8988T (cell line): ENCODE data around the gene DCAF5.

ENCODE experiments used
- DNase-seq: peaks from one replicate; pipeline ENCODE4 v3.0.0; 2011

Gene DCAF5

GRCh38 chr14:69142101-69142500, 10.8 kb downstream of the DCAF5 start:
- DNase-seq: no peak

DNA sequence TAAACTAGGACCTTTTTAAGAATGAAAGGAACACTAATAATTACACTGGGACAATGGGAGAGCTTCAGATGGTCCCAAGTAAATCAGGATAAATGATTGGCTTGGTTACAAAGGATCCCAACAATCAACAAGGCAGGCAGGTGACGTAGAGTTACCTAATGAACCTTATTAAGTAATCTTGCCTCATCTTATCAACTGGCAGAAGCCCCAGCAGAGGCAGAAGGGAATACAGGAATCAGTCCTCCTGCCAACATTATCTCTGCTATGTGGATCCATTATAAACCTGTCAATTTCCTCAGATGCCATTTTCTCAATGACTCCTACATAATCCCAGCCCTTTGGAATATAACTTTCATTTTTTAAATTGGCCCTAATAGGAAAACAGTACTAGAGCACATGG, 11.4 kb downstream of the DCAF5 start:
- no peak for DNase-seq

DNA sequence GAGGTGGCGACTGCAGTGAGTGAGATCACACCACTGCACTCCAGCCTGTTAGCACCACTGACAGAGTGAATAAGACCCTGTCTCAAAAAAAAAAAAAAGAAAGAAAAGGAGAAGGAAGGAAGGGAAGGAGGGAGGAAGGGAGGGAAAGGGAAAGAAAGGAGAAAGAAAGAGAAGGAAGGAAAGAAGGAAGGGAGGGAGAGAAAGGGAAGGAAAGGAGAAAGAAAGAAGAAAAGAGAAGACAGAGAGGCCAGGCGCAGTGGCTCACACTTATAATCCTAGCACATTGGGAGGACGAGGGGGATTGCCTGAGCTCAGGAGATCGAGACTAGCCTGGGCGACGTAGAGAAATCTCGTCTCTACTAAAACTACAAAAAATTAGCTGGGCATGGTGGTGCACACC, 13.2 kb downstream of the DCAF5 start:
- no peak for DNase-seq

- no peak for DNase-seq
These were observed 14.9 kb downstream of the DCAF5 start for GRCh38 chr14:69137843-69138535.

DNA sequence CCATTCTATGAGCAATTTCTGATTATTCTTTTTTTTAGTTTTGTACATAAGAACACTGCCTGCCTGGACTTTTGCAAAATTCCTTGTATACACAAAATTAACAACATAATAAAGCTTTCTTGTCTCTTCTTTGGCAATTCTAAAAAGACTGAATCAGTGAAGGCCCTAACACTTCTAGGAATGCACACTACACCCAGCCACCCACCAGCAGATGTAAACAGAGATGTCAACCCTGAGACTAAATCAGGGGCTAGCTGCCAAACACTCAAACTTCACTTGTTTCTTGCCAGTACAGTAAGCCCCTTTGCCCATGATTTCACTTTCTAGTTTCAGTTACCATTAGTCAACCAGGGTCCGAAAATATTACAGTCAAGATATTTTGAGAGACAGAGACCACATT, 15.5 kb downstream of the DCAF5 start:
- DNase-seq: no peak

DNA sequence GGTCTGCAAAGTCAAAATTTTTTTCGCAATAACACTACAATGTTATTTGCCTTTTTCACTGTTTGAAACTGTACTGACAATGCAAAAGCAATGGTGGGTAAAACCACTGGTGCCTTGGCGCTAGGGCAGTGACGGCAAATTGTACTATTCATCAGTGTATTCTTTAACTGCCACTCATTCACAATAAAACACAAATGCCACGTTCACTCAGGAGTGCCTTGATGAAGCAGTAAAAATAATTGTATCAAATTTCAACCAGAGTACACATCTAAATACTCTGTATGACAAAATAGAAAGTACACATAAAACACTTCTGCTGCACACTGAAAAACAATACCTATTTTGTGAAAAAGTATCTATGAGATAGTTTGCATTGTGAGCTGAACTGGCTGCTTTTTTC, 17.8 kb downstream of the DCAF5 start:
- no peak for DNase-seq

GRCh38 chr14:69133206-69134125, 19.5 kb downstream of the DCAF5 start:
- no peak for DNase-seq

GRCh38 chr14:69132513-69133181, 20.3 kb downstream of the DCAF5 start:
- DNase-seq: no peak

DNA sequence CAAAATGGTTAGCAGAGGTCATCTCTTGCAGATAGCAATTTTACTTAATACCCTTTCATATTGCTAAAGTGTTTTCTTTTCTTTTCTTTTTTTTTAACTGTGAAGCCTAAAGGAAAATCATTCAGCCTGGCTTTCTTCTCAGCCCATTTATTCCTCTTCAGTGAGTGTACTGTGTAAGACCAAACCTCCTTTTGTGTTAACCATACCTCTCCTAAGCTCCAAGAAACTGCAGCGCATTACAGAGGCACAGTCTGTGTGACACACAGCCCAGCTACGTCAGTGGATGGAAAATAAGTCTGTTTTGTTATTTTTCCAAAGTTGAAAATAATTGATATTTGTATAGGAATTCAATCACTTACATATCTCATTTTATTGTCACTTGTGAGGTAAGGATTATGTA, 21.7 kb downstream of the DCAF5 start:
- DNase-seq: no peak

DNA sequence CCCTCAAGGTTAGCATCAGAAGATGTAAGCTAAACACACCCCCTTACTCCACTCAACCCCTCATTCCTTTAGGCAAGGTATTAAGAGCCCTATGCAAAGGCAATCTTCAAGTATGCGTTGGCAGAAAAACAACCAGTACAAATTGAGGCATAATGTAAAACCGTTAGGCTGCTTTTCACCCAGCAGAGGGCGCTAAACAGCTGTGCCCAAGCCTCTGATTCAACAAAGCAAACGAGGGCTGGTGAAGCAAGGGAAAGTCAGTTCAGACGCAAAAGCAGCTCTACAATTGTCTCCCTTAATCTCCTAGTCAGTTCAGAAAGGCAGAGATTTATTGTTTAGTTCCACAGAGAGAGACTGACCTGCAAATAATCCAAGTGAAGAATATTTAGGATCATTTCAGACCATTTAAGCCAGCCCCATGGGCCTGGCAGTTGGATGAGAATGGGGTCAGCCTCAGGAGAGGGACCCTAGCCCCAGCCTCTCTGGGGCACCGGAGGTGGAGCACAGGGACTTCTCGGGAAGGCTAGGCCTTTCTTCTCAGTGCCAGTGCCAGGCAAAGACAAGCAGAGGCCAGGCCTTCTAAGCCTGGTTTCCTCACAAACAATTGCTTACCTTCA, 23.5 kb downstream of the DCAF5 start:
- peak; percentile 33 for DNase-seq

DNA sequence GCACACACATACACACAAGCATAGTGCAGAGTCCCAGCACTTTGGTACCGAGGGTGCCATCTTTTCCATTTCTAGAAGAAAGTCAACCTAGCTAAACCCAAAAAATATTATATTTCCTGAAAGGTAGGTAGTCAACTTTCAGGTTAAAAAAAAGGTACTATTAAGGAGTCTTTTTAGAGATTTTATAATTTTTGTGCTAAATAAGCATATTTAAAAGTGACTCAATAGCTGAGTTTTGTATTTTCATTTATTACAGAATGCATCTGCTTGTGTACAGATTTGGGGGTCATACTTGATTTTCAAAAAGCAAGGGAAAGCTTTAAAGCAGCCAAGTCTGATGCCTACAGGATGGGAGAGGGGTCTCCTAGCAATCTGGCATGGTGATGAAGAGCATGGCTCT, 34.6 kb downstream of the DCAF5 start:
- no peak for DNase-seq

DNA sequence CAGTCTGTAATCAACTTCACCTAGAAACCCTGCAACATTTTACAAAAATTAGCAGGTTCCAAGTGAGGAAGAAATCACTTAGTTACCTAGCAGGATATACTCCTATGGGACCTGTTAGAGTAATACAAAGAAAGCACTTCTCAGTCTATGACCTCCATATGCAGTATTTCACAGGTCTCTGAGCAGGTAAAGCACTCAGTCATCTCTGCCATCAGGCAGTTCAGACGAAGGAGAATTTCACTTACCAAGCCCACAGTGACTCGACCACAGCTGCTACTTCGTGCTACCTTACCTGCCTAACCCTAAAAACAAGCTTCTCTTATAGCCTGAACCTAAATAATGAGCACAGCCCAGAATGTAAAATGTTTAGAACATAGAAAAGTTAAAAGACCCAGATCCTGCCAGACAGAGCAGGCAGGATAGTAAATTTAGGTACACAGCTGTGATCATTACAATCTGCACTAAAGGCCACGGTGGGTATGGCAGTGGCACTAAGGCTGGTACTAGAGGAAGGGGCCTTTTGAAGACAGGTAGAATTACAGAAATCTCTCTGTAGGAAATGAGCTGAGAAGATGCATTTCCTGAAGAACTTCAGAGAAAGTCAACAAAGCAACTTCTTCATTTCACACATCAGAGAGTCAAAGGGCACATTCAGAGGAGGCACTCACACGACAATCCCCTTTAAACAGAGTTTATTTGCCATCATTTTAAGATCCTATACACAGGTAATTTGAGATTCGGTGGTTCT, 35.7 kb downstream of the DCAF5 start:
- no peak for DNase-seq

- DNase-seq: no peak
These were observed 37.3 kb downstream of the DCAF5 start for GRCh38 chr14:69115407-69116185.

- DNase-seq: no peak
These were observed 38.2 kb downstream of the DCAF5 start for GRCh38 chr14:69114763-69115162.

DNA sequence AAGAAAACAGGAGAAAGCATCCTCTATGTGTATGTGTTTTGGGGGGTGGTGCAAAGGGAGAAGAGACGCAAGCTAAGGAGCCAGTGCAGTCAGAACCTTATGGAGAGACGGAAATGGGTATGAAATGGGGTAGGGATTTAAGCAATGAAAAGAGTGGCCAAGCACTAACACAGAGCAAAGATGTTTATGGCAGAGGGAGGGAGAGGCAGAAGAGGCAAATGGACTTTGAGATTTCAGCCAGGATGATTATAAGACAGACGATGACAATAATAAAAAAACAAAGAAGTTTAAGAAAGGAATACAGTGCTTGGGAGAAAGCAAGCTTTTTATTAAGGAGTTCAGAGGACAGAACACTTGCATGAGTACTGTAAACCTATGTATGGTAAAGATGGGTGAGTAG, 44.6 kb downstream of the DCAF5 start:
- DNase-seq: no peak

DNA sequence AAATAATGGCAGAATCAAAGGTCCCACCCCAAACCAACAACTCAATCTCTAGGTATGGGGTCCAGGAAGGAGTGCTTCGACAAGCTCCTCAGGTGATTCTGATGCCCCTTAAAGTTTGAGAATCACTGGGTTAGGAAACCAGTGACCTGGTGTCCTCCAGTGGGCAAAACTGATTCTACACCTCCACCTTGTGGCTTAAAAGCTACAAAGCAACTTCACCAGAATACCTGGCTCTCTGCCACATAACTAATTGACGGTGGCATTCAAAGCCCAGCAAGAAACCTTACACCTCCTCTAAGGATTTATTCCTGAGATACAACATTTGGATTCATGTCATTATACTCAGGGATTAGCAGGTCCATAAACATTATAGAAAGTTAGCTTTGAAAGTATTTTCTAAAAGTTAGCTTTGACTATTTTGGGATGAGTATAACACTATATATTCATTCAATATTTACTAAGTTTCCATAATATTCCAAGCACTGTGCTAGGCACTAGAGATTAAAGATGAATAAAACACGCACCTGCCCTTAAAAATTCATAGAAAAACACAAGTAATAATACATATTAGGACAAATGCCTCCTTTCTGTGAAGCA, 45.4 kb downstream of the DCAF5 start:
- no peak for DNase-seq

GRCh38 chr14:69106451-69106850, 46.5 kb downstream of the DCAF5 start:
- no peak for DNase-seq

DNA sequence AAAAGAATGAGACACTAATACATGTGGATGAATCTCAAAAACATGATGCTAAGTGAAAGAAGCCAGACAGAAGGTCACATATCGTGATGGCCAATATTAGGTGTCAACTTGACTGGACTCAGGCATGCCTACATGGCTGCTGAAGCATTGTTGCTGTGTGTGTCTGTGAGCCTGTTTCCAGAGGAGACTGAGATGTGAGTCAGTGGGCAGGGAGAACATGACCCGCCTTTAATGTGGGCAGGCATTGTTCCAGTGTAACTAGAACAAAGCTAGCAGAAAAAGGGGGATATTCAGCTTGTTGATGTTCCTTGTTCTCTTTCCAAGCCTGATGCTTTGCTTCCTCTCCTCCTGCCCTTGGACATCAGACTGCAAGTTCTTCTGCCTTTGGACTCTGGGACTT, 47.6 kb downstream of the DCAF5 start:
- DNase-seq: no peak

DNA sequence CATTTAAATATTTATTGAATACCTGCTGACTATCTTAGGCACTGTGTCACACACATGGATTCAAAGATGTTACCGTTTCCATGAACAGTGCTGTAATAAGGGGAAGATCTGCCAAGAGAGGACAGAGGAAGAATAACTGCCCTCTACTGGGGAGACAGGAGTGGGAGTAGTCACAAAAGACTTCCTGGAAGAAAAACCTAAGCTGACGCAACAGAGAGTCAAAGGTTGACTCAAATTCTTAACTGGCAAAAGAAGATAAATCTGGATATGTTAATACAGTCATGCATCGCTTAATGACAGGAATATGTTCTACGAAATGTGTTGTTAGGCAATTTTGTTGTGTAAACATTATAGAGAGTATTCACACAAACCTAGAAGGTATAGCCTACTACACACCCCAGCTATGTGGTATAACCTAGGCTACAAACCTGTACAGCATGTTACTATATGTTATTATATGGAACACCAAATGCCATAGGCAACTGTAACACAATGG, 51.5 kb downstream of the DCAF5 start:
- no peak for DNase-seq

DNA sequence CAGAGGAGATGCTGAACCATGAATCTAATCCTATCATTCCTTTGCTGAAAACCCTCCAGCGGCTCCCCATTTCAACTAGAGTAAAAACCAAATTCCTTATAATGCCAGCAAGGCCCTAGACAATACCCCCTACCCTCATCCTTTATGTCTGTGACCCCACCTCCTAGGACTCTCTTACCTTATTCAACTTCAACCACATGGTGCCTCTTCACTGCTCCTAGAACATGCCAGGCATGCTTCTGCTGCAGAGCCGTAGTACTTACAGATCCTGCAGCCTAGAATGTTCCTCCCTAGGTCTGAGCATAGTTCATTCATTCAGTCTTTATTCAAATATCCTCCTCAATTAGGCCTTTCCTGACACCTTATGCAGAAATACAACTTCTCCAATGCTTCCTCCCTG, 54.9 kb downstream of the DCAF5 start:
- DNase-seq: no peak
